Midbrain (tissue), 1 donor: ENCODE results near the gene RNF123.

Experiments
- DNase-seq: peaks from one replicate; lab custom pipeline; 2025; lab: John Stamatoyannopoulos, UW

The RNF123 gene

GRCh38 chr3:49703443-49703927, 14.1 kb downstream of the RNF123 start:
- DNase-seq: peak; percentile 30

DNA sequence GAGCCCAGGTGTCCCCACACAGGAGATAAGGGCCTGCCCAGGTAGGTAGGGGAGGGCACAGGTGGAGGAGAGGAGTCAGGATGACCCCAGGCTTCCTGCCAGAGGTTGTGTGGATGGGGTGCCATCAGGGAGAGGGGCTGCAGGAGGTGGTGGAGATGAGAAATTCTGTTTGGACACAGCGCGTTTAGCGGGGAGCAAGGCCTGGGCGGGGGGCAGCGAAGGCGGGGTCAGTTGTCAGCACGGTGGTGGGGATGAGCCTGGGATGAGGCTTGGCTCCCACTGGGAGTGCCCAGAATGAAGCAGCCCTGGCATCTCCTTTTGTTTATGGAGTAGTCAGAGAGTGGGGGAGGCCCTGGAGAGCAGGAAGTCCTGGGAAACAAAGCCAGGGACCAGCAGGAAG, 14.6 kb downstream of the RNF123 start:
- DNase-seq: no peak

- DNase-seq: no peak
These were observed 15.3 kb downstream of the RNF123 start for GRCh38 chr3:49704629-49705028.

GRCh38 chr3:49705390-49705960, 16.1 kb downstream of the RNF123 start:
- DNase-seq: no peak

GRCh38 chr3:49706456-49707112, 17.2 kb downstream of the RNF123 start:
- no peak for DNase-seq

DNA sequence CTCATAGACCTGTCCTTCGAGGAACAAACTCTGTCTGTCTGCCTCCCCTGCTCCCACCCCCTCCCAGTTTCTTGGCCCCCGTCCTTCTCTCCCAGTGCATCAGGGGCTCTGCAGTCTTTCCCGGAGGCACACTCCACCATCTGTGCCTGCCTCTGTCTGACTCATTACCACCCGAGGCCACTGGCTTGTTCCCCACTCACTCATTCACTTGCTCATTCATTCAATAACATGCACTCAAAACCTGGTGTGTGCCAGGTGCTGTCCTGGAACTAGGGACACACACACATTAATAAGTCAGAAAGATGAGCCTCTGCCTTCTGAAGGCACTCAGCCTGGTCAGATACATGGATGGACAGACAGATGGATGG, 17.7 kb downstream of the RNF123 start:
- DNase-seq: no peak

- no peak for DNase-seq
These were observed 20.5 kb downstream of the RNF123 start for GRCh38 chr3:49709852-49710251.

DNA sequence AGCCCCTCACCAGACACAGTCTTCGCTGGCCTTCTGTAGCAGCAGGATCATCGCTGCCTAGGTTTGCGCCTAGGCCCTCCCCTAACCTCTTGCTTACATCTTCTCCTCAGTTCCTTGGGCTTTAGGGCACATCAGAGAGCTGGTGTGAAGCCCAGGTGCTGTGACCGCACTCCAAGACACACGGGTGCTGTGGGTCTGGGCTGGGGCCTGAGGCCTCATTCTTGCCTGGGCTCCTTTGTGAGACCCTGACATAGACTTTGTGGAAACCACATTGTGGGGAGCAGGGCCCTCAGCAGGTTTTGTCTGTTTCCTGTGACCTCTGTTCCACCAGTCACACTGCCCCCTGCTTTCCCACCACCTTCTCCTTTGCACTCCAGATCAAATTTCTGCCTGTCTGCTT, 22.1 kb downstream of the RNF123 start:
- DNase-seq: no peak

DNA sequence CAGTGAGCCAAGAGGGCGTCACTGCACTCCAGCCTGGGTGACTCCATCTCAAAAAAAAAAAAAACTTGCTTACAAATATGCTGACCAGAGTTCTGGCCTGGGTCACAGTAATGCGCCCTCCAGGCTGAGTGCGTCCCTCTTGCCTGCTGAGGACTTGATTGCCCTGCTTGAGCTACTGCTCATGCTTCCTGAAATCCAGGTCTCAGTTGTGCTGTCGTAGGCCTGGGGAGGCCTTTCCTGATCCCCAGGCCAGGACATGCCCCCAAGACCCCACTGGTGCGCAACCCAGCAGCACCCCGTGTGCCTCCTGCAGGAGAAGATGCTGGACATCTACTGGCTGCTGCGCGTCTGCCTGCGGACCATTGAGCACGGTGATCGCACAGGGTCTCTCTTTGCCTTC, 22.8 kb downstream of the RNF123 start:
- no peak for DNase-seq

DNA sequence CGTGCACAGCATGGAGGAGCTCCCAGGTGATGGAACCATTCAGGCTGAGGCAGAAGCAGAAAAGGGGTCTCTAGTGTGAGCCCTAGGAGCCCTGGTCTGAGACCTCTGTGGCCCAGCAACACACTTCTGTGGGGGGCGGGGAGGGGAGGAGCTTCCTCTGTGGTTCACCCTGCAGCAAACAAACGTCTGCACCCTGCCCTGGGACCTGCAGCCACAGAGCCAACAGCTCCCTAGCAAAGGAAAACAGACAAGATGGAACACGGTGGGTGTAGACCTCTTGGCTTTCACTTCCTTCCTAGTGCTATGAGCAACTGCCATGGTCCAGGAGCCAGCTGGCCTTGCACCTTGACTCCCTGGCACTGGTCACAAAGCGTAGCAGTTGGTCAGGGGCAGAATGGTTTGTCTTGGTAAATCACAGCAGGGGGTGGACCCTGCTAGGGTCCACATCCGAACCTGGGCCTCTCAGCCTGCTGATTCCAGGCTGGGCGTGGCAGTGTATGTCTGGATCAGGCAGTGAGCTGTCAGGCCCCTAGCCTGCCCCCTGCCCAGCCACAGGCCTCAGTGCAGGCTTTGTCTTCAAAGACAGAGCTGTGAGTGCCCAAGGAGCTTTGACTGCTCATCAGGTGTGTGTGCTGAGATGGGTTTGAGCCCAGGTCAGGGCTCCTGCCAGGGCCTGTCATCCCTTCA, 23.4 kb downstream of the RNF123 start:
- DNase-seq: no peak

DNA sequence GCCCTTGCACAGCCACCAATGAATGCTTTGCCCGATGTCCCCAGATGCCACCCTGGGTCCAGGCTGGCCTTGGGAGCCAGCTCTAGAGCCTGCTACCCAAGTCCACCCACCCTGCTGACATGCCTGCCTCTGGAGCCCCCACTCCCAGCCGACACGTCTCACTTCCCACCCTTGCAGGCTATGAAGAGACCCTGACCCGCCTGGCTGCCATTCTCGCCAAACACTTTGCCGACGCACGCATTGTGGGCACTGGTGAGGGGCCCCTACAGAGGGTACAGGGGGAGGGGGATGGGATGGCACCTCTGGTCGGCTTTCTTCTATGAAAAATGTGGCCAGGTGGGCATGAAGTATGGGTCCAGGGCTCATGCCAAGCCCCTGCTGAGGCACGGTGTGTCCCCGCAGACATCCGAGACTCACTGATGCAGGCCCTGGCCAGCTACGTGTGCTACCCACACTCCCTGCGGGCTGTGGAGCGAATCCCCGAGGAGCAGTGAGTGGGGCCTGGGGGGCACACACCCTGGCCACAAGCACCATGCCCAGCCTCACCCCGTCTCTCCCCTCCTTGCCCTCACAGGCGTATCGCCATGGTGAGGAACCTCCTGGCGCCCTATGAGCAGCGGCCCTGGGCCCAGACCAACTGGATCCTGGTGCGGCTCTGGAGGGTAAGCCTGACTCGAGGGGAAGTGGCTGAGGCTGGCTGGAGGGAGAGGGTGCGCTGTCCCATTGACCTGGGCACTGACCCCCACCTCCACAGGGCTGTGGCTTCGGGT, 24.2 kb downstream of the RNF123 start:
- no peak for DNase-seq

GRCh38 chr3:49714728-49715550, 25.6 kb downstream of the RNF123 start:
- DNase-seq: no peak

DNA sequence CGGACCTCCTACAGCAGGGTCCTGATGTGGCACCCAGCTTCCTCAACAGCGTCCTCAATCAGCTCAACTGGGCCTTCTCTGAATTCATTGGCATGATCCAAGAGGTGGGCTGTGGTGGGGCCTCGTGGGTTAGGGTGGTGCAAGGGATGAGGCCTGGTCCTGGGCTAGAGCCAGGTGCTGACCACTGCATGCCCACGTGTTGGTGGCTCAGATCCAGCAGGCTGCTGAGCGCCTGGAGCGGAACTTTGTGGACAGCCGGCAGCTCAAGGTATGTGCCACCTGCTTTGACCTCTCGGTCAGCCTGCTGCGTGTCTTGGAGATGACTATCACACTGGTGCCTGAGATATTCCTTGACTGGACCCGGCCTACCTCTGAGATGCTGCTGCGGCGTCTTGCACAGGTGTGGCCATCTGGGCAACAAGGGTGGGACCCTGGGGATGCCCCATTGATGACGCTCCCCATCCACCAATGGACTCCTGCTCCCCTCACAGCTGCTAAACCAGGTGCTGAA, 26.3 kb downstream of the RNF123 start:
- DNase-seq: no peak

DNA sequence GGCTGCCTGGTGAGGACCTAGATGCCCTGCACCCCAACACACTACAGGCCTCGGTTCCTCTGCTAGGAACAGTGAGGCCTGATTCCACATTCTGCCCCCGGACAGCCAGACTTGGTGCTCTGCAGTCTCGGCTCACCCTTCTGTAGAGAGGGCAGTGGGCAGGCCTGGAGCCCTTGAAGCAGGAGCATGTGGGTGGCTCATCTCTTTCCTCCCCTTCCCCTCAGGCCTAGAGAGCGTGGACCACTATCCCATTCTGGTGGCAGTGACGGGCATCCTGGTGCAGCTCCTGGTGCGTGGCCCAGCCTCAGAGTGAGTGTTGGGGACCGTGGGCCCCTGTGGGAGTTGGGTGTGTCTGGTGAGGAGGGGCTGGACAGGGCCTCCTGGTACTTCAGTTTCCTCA, 26.8 kb downstream of the RNF123 start:
- DNase-seq: no peak

DNA sequence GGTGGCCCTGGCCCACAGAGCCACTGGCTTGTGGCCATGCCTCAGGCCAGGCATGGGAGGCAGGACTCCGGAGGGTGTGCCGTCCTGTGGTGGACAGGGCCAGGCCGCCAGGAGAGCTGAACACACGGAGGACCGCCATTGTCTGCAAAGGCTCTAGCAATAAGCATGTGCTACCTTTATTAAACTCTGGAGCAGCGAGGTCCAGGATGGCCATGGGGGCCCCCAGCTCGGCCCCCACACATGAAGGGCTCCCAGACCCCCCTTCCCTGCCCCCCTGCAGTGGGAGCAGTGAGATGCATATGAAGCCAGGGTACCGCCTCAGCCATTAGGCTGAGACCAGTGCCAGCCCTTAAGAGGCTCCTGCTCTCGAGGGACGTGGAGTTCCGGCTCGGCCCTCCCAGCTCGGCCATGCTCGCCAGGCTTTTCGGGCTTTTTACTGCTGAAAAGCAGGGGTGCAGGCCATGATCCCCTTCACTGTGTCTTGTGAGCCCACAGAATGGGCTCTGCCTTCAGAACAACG, 27.4 kb downstream of the RNF123 start:
- DNase-seq: no peak

DNA sequence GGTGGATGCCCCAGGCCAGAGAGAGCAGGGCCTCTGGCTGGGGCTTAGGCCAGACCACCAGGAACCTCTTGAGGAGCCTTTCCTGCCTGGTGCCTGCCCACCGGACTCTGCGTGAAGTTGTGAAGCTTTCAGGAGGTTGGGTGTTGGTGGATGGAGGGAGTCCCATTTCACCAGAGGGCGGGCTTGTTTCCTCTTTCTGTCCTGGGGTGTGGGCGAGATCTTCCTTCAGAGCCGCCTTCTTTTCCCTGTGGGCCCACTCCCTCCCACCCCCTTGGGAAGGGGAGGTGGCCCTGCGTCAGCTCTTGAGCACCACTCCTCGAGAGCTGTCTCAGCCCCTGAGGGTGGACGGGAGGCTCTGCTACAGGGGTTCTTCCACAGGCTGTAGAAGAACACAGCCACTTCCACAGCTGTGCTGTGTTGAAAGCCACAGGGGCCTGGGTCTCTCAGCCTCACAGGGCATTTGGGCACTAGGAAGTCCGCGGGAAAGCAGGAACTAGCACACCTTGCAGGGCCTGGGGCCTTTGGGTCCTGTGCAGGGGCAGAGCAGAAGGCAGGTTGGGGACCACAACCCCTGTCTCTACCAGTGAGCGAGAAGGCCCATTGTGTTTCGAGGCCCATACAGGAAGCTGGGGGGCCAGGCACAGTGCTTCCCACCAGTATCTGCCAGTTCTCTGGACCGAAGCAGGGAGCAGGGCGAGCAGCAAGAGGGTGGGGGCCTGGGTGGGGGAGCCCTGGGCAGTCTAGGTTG, 28.0 kb downstream of the RNF123 start:
- DNase-seq: no peak

DNA sequence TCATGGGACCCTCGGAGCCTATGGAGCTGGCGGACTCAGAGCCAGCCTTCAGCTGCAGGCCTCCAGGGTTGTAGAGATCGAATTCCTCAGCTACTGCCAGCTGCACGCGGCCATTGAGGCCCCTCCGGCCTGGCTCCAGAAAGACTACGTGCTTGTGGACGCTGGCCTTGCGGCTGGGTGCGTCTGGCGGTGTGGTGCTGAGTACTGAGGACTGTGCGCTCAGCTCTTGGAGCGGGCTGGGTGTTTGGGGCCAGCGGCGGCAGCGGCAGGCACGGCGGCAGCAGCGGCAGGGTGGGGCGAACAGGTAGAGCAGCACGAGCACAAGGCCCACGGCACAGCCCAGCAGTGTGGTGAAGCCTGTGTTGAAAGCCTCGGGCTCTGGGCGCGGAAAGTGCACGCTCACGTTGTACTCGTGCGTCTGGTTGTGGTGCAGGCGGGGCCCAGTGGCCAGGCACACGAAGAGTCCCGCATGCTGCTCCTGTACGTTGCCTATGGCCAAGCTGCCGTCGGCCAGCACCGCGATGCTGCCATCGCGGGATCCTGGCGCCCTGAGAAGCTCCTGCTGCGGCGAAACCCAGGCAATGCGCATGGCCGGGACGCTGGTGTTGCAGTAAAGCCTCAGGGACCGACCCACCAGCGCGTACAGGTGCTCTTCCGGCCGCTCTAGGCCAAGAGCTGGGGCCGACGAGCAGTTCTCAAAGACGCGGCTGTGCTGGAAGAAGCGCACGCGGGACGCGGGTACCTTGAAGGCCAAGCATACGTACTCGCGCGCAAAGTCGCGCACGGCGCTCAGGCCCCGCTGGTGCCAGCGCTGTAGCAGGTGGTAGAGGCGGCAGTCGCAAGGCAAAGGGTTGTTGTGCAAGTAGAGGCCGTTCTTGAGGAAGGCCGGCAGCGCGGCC, 28.9 kb downstream of the RNF123 start:
- no peak for DNase-seq

- DNase-seq: no peak
These were observed 29.5 kb downstream of the RNF123 start for GRCh38 chr3:49718858-49719213.

DNA sequence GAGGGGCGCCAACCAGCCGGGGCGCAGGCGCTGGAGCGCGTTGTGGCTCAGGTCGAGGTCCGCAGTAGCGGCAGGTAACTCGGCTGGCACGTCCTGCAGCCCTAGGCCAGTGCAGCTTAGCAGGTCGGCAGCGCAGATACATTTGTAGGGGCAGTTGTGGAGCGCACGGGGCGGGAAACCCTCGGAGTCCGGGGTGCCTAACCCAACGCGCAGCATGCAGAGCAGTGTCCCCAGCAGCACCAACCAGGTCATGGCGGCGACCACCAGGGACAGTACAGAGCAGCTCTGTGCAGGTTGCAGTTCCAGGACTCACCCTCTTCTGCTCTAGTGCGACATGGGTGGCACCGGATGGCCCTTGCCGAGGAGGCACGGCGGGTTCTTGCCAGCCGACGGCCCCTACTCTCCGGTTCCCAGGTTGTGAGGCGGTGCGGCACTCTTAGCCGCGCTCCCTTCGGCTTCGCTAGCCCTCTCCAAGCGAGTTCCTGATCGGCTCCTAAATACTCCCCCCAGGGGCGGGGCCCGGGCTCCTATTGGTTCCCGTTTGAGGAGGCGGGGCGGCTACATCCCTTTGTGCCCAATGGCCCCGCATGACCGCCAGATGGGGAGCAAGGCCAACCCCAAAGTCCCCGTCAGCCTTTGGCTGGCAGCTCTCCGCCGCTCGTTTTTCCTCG, 30.0 kb downstream of the RNF123 start, which contains the start of gene AMIGO3:
Gene AMIGO3 (minus strand): TSS at position 471 of the 671 bp plus-strand sequence. CDS start 219 bp downstream, at position 252.
- peak; percentile 97 for DNase-seq
